Stomach (tissue), 4 donors: ENCODE results near the gene ABCA1.

Source experiments
- CTCF ChIP-seq, 7 experiments: fragments of 450-650 bp in 4 of 7; fragments of 200-600 bp in 3 of 7; sonication (generic) in 3 of 7; IDR thresholded peaks; one replicate each; pipeline ENCODE4 v1.5.1; 2016 to 2019; ENCODE audit warnings: antibody characterized with exemption in 7 of 7, control low read depth in 2 of 7, mild to moderate bottlenecking in 1 of 7
- EP300 ChIP-seq: sonication (generic); formaldehyde crosslinking; IDR thresholded peaks from one replicate; pipeline ENCODE4 v1.6.1; 2017; ENCODE audit warnings: antibody characterized with exemption
- POLR2A ChIP-seq, 4 donors: fragments of 450-650 bp; IDR thresholded peaks; one replicate each; pipeline ENCODE4 v1.6.1; 2016; ENCODE audit warnings: antibody characterized with exemption in 4 of 4, control low read depth in 2 of 4, mild to moderate bottlenecking in 1 of 4, moderate library complexity in 1 of 4
- POLR2AphosphoS5 ChIP-seq, 3 donors: sonication (generic); formaldehyde crosslinking; IDR thresholded peaks; one replicate each; pipeline ENCODE4 v1.6.1; 2016; ENCODE audit warnings: antibody characterized with exemption in 3 of 3

- no peak for TF ChIP-seq CTCF (IDR thresholded peaks at IDR 0.05)
- no peak for TF ChIP-seq POLR2A (IDR thresholded peaks at IDR 0.05)
- TF ChIP-seq EP300 = no peak
- no peak for TF ChIP-seq POLR2AphosphoS5 (IDR thresholded peaks at IDR 0.05)
These were observed 3.3 kb upstream of the ABCA1 start for GRCh38 chr9:104931256-104931655.
